A673 (cell line): ENCODE measurements around the gene SNRNP25. TPM values are rescaled to one million over a fixed set of nuclear protein-coding genes. Genes with fewer than 3 reads are reported as not detected.

Source experiments
- BruUV-seq: library from RNA; stranded (reverse); fragments of 400-500 nt; replicated peaks from 2 replicates; lab custom pipeline; 2021; lab: Mats Ljungman, UMichigan
- CTCF ChIA-PET: fragments of 300-600 bp; sonication (Branson Sonifier 250); formaldehyde crosslinking; loops from one replicate; lab custom pipeline; 2022; ENCODE audit warnings: antibody characterized with exemption; lab: Charles Lee
- POLR2A ChIA-PET: fragments of 300-600 bp; sonication (Branson Sonifier 250); formaldehyde crosslinking; loops from one replicate; lab custom pipeline; 2022; ENCODE audit warnings: antibody characterized with exemption; ENCODE audit not compliant: low non-redundant PET; lab: Charles Lee
- DNase-seq: peaks from one replicate; pipeline ENCODE4 v3.0.0-alpha.2; 2015; ENCODE audit warnings: low spot score
- H3K27ac ChIP-seq: fragments of 200-600 bp; sonication (generic); 2 replicates; pipeline ENCODE4 v1.5.1; 2016; ENCODE audit warnings: mixed run types, low read depth, mild to moderate bottlenecking, mixed read lengths, antibody characterized with exemption, low read length; ENCODE audit not compliant: poor library complexity, severe bottlenecking
- H3K27me3 ChIP-seq: fragments of 200-600 bp; sonication (generic); replicated peaks from 2 replicates; pipeline ENCODE4 v1.6.1; 2017; ENCODE audit warnings: mixed run types, low read depth, mild to moderate bottlenecking, mixed read lengths, antibody characterized with exemption, low read length; ENCODE audit not compliant: insufficient read depth, poor library complexity
- H3K36me3 ChIP-seq: fragments of 200-600 bp; sonication (generic); 2 replicates; pipeline ENCODE4 v1.6.1; 2016; ENCODE audit warnings: mixed run types, mild to moderate bottlenecking, mixed read lengths, antibody characterized with exemption, low read length; ENCODE audit not compliant: insufficient read depth, poor library complexity, severe bottlenecking
- H3K4me1 ChIP-seq: fragments of 200-600 bp; sonication (generic); 2 replicates; pipeline ENCODE4 v1.6.1; 2017; ENCODE audit warnings: mixed run types, mild to moderate bottlenecking, mixed read lengths, antibody characterized with exemption, low read length; ENCODE audit not compliant: insufficient read depth, poor library complexity, severe bottlenecking
- H3K4me3 ChIP-seq: fragments of 200-600 bp; sonication (generic); 2 replicates; pipeline ENCODE4 v1.5.1; 2016; ENCODE audit warnings: low read depth, mixed run types, mild to moderate bottlenecking, mixed read lengths, low read length; ENCODE audit not compliant: poor library complexity, severe bottlenecking
- H3K9me3 ChIP-seq: fragments of 200-600 bp; sonication (generic); 2 replicates; pipeline ENCODE4 v1.6.1; 2016; ENCODE audit warnings: mixed run types, low read depth, mild to moderate bottlenecking, mixed read lengths, antibody characterized with exemption, low read length; ENCODE audit not compliant: poor library complexity, severe bottlenecking
- CTCF ChIP-seq: fragments of 300-800, 200-600 bp; sonication (generic); conservative IDR thresholded peaks from 2 replicates; pipeline ENCODE4 v1.5.1; 2017; ENCODE audit warnings: low read depth, mild to moderate bottlenecking, antibody characterized with exemption, low read length, moderate library complexity, mixed read lengths
- EZH2 ChIP-seq: fragments of 200-600 bp; sonication (generic); IDR thresholded peaks from 2 replicates; pipeline ENCODE4 v1.6.1; 2017; ENCODE audit warnings: borderline replicate concordance, low read depth, mild to moderate bottlenecking, mixed read lengths, antibody characterized with exemption, low read length; ENCODE audit not compliant: poor library complexity, severe bottlenecking
- intact Hi-C: fragments of 100-400 bp; cut with micrococcal nuclease; formaldehyde crosslinking; loops from one replicate; pipeline ENCODE4 v1.10.0; 2022; ENCODE audit not compliant: unreplicated experiment
- total RNA-seq: library from RNA; stranded (reverse); gene quantifications from 2 replicates; pipeline ENCODE4 v1.2.3, GENCODE V29; 2021

The SNRNP25 gene
- total RNA-seq, 1 experiment from 2014 or later: 54.9 TPM

GRCh38 chr16:33877-34647 is 19.6 kb upstream of the SNRNP25 start:
- Histone ChIP-seq H3K27me3 (no peaks in the 10 kb centered on the region), H3K36me3 (no peaks in the 10 kb centered on the region), H3K9me3 (no peaks in the 10 kb centered on the region), H3K4me1 (no peaks in the 10 kb centered on the region), H3K27ac (no peak overlapping the region), H3K4me3 (no peak overlapping the region)
- no peak for DNase-seq
- POLR2A ChIA-PET: no interaction called here
- CTCF ChIA-PET: no interaction called here
- TF ChIP-seq EZH2 (no peak), CTCF (no peak)
- intact Hi-C loops: no loop called here
- no TSS peak for BruUV-seq

GRCh38 chr16:34648-34987 is 19.0 kb upstream of the SNRNP25 start:
- intact Hi-C loops: no loop called here
- H3K36me3 ChIP-seq: no peaks in the 10 kb centered on the region
- POLR2A ChIA-PET: no interaction called here
- DNase-seq: no peak
- CTCF ChIA-PET: no interaction called here
- no peak overlapping the region for H3K27ac ChIP-seq
- H3K9me3 ChIP-seq: no peaks in the 10 kb centered on the region
- BruUV-seq: no TSS peak
- no peaks in the 10 kb centered on the region for H3K27me3 ChIP-seq
- no peak overlapping the region for H3K4me3 ChIP-seq
- no peaks in the 10 kb centered on the region for H3K4me1 ChIP-seq
- TF ChIP-seq EZH2: no peak
- TF ChIP-seq CTCF: no peak

GRCh38 chr16:35011-35677 is 18.5 kb upstream of the SNRNP25 start:
- ChIA-PET POLR2A (no interaction called here), CTCF (no interaction called here)
- H3K36me3 ChIP-seq: no peaks in the 10 kb centered on the region
- no peaks in the 10 kb centered on the region for H3K4me1 ChIP-seq
- H3K27me3 ChIP-seq: no peaks in the 10 kb centered on the region
- intact Hi-C loops: no loop called here
- no peak overlapping the region for H3K4me3 ChIP-seq
- no peak for DNase-seq
- no TSS peak for BruUV-seq
- H3K27ac ChIP-seq: no peak overlapping the region
- no peaks in the 10 kb centered on the region for H3K9me3 ChIP-seq
- TF ChIP-seq CTCF (no peak), EZH2 (no peak)
